GM18499 (cell line): Measurements from ENCODE around the gene RAB7B.
"Not testable (repeated sequence)": the region's sequence is repeated elsewhere in the genome, so short reads cannot be mapped to it uniquely, and the experiment has no call there.

Source experiments
- ATAC-seq: cut with Tn5 transposase; IDR thresholded peaks from one replicate; pipeline ENCODE4 v1.9.1; 2021; ENCODE audit warnings: moderate number of reproducible peaks; ENCODE audit not compliant: insufficient read depth, unreplicated experiment

RAB7B gene, protein sequence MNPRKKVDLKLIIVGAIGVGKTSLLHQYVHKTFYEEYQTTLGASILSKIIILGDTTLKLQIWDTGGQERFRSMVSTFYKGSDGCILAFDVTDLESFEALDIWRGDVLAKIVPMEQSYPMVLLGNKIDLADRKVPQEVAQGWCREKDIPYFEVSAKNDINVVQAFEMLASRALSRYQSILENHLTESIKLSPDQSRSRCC

GRCh38 chr1:206002871-206003801 is at the start of gene RAB7B:
Gene RAB7B (minus strand): TSS chr1:206003395. CDS start chr1:205994135, 9,260 bp downstream.
- ATAC-seq = no peak

GRCh38 chr1:206052231-206052865 is 49.2 kb upstream of the RAB7B start:
- not testable (repeated sequence) for ATAC-seq

- peak; percentile 55 for ATAC-seq
These were observed 47.5 kb upstream of the RAB7B start for GRCh38 chr1:206050655-206051235.

- ATAC-seq = no peak
These were observed 46.9 kb upstream of the RAB7B start for GRCh38 chr1:206049919-206050600.

DNA sequence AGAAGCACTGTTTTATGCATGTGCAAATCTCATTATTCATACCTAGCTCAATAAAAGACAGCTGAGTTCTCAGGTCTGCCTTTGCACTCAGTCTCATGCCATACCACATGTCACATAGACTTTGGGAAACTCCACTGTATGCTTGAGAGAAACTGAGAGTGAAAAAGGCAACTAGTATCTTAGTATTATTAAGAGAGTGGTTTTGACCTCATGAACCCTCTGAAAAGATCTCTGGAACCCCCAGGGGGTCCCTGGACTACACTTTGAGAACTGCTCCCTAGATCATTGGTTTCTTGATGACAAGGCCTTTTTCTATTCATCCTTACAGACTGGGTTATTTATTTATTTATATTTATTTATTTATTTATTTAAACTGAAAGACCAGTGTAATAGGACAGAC is 46.1 kb upstream of the RAB7B start:
- ATAC-seq = peak; percentile 33

- ATAC-seq = no peak
These were observed 45.4 kb upstream of the RAB7B start for GRCh38 chr1:206048582-206048981.

DNA sequence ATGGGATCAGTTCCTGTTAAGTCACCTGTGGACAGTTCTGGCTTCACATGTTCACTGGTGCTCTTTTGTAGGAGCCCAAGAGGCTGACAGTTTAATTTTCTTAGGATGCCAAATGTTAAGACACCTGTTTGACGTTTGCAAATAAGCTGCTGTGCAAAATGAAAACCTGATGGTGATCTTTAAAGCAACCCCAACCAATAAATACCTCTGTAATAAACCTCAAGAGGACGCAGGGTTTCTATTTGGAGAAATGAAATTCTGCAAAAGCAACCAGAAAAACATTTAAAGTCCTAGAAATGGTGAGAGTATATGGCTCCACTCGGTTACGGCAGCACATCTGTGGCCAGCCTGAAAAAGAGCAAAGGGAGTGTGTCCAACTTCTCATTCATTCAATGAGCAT is 44.1 kb upstream of the RAB7B start:
- ATAC-seq = no peak

DNA sequence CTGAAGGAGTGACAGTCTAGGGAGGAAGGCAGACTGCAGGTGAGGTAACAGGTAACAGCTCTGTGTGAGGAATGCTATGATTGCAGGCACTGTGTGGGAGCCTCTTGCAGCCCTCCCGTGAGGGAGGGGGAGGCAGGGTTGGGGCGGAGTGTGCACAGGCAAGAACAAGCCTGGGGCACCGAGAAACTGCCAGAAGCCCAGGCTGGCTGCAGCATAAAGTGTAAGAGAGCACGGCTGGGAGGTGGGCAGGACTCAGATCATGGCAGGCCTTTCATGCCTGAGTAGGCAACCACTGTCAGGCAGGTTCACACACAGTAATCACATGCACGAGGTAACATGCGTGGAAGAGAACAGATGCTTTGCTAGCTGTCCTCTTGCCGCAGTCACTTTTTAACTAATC is 38.4 kb upstream of the RAB7B start:
- ATAC-seq = no peak

GRCh38 chr1:206040328-206040727 is 37.1 kb upstream of the RAB7B start:
- no peak for ATAC-seq

DNA sequence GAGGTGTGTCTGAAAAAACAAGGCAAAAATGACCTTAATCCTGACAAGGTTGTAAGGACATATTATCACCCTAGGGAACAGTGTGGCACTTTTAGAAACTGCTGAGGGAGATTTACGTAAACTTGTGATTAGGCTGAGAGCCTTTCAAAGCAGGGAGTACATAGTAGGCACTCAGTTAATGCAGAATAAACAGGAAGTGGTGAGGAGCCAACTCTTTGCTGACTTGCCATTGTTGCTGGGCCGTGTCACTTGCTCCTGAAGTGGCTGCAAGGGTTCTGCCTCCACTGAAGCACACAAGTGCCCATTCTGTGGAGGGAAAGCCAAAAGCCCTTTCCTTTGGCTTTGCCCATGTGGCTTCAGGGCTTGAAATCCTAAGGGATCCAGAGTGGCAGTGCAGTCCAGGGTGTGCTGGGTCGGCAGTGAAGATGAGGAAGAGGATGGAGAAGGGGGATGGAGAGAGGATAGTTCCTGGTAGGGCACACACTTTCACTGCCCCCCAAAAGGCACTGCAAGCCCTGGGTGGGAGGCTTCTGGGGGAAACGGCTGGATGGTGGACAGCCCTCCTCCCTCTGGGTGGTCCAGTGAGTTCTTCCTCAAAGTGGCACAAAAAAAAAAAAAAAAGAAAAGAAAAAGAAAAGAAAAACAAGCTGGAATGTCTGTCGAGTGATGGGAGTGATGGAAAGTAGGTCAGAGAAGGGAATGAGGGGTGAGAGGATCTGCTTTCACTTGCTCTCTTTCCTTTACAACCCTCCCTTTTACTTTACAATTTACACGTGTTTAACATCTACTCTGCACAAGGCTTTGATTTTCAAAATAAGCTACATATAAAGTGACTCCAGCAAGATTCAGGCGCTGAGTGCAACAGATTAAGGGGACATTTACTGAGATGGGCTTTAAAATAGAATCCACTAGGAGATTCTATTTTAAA is 36.1 kb upstream of the RAB7B start:
- no peak for ATAC-seq

- no peak for ATAC-seq
These were observed 34.4 kb upstream of the RAB7B start for GRCh38 chr1:206037581-206037980.

DNA sequence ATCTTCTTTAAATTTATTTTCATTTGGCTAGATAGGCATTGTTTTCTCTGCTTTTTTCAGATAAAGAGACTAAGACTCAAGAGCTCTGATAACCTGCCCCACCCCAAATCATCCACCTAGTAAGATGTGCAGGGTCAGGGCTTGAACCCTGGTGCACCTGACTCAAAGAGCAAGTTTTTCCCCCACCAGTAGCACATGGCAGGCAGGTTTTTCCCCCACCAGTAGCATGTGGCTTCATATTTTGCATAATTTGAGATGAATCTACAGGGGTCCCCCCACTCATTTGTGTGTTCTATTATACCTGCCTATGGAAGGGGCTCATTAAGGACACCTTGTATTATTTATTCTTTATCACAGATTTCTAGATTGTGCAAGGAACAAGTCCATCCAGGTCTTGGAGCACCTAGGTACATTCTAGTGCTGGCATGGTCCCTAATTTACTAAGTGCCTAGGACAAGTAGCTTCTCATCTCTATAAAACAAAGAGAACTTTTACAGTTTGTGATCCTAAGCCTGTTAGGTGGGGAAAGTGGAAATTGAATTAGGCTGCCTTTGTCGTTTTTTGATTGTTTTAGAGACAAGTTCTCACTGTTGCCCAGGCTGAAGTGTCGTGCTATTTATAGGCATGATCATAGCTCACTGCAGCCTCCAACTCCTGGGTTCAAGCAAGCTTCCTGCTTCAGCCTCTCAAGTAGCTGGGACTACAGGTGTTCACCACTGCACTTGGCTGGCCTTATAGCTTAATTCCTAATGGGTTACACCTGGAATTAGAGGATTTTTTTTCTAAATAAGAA is 33.7 kb upstream of the RAB7B start:
- no peak for ATAC-seq

GRCh38 chr1:206035027-206035426 is 31.8 kb upstream of the RAB7B start:
- ATAC-seq = no peak

DNA sequence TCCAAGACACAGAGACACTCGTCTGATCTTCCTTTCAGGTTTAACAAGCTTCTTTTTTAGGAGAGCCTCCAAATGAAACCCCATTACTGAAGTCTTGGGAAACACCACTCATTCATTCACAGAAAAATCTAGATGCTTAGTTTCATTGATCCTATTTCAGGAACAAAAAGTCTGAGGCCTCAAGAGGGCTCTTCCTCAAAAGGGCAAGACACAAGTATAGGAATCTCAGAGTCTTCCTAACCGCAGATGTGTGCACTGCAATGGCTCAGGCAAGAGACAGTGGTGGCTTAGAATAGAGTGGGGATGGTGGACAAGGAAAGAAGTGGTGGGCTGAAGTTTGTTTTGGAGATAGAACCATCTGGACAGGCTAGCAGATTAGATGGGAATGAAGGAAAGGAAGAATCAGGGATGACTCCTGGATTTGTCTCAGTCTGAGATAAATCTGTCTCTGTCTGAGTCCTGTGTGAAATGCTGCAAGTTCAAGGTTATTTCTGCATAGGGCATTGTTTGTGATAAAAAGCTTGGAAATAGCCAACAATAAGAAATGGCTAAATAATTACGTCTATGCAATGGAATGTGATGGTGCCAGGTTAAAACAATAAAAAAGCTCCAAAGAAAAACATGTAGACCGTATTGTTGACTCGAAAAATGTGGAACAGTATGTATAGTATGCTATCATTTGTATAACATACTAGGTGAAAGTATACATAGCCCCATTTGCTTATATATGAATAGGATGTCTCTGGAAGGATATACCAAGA is 29.4 kb upstream of the RAB7B start:
- ATAC-seq = no peak

DNA sequence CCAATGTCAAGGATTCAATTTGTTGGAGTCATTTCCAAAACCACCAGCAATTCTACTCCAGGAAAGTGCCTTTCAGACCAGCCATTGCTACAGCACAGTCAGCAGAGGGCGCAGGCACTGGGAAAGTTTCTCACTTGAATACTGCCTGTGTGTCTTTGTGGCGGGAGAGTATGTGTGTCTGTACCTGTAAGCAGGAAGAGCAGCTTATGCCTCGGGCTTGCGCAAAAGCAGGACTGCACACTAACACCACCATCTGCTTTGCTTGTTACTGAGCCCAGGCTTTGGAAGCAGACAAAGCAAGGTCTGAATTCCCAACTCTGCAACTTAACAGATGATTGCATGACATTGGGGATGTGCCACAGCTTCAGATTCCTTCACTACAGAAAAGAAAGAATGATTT is 27.5 kb upstream of the RAB7B start:
- ATAC-seq = no peak

- ATAC-seq = no peak
These were observed 27.0 kb upstream of the RAB7B start for GRCh38 chr1:206030191-206030590.

- ATAC-seq = no peak
These were observed 26.3 kb upstream of the RAB7B start for GRCh38 chr1:206029484-206029883.
